Measurements from ENCODE around the gene PPP6R3. TPM values are rescaled to one million over a fixed set of nuclear protein-coding genes. Genes with fewer than 3 reads are reported as not detected.

The PPP6R3 gene
- total RNA-seq, 3 donors from 2014 or later (not counting 1 experiment from before 2014, with no cell fraction given), result 148 to 176 (median 149) TPM

GRCh38 chr11:68440224-68440623 lies 20.3 kb upstream of the PPP6R3 start:
- Histone ChIP-seq H3K4me1 (ENCODE audit: control insufficient read depth, insufficient read depth, low read length) (no peaks in the 10 kb centered on the region), H3K27me3 (ENCODE audit: control insufficient read depth, insufficient read depth, low read length) (no peaks in the 10 kb centered on the region), H3K36me3 (ENCODE audit: control insufficient read depth, insufficient read depth, low read length) (no peaks in the 10 kb centered on the region), H3K27ac (ENCODE audit: low read length) (no peak overlapping the region), H3K4me3 (ENCODE audit: low read length) (no peak overlapping the region), H3K9me3 (ENCODE audit: control insufficient read depth, insufficient read depth, low read length) (no peaks in the 10 kb centered on the region)
- H3K27ac Mint-ChIP-seq, result no peak overlapping the region
- no peak overlapping the region for H3K4me3 Mint-ChIP-seq
- ATAC-seq (no peak), DNase-seq (no peak)
- H3K9me3 Mint-ChIP-seq, result no peaks in the 10 kb centered on the region
- H3K27me3 Mint-ChIP-seq (ENCODE audit: low read depth in 2 of 2), result no peaks in the 10 kb centered on the region
- TF ChIP-seq, protein P1, sequence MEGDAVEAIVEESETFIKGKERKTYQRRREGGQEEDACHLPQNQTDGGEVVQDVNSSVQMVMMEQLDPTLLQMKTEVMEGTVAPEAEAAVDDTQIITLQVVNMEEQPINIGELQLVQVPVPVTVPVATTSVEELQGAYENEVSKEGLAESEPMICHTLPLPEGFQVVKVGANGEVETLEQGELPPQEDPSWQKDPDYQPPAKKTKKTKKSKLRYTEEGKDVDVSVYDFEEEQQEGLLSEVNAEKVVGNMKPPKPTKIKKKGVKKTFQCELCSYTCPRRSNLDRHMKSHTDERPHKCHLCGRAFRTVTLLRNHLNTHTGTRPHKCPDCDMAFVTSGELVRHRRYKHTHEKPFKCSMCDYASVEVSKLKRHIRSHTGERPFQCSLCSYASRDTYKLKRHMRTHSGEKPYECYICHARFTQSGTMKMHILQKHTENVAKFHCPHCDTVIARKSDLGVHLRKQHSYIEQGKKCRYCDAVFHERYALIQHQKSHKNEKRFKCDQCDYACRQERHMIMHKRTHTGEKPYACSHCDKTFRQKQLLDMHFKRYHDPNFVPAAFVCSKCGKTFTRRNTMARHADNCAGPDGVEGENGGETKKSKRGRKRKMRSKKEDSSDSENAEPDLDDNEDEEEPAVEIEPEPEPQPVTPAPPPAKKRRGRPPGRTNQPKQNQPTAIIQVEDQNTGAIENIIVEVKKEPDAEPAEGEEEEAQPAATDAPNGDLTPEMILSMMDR (IDR thresholded peaks at IDR 0.05), result no peak
- H3K4me1 Mint-ChIP-seq, result no peaks in the 10 kb centered on the region
- intact Hi-C loops (cut with micrococcal nuclease), result no loop called here
- no peaks in the 10 kb centered on the region for H3K36me3 Mint-ChIP-seq
- WGBS (ENCODE audit: insufficient coverage), result 84% methylated on average over 8 of the region's 8 CpGs

DNA sequence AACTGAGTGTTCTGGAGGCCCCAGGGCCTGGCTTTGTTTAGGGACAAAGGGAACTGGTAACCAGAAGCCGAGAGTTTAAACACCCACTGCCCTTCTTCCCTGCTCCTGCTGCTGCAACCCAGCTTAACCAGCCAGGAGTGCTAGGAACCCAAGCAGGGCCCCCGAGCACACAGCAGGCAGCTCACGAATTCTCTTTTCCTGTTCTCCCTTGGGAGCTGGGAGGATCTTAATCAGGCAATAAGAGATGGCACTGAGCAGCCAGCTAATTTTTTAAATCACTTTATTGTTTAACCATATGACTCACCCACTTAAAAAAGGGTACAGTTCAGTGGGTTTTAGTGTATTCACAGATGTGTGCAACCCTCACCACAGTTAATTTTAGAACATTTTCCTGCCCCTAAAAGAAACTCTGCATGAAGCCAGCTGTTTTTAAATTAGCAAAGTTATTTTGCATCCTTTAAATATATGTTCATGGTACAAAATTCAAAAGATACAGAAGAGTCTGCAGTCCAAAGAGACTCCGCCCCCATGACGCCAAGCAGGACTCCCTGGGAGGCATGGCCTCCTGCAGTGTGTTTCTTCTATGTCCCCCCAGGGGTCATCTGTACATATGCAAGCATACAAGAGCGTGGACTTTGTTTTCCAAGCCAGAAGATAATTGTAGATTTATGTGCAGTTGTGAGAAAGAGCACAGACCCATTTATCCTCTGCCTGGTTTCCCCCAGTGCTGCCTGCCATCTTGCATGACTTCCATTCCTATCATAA lies 18.9 kb upstream of the PPP6R3 start:
- H3K4me3 Mint-ChIP-seq, result no peak overlapping the region
- H3K27me3 ChIP-seq (ENCODE audit: control insufficient read depth, insufficient read depth, low read length), result no peaks in the 10 kb centered on the region
- ATAC-seq (no peak), DNase-seq (no peak)
- H3K4me3 ChIP-seq (ENCODE audit: low read length), result no peak overlapping the region
- TF ChIP-seq, protein P1 (IDR thresholded peaks at IDR 0.05), result no peak
- H3K27me3 Mint-ChIP-seq (ENCODE audit: low read depth in 2 of 2), result no peaks in the 10 kb centered on the region
- H3K27ac ChIP-seq (ENCODE audit: low read length), result no peak overlapping the region
- H3K9me3 Mint-ChIP-seq, result no peaks in the 10 kb centered on the region
- no peaks in the 10 kb centered on the region for H3K4me1 ChIP-seq (ENCODE audit: control insufficient read depth, insufficient read depth, low read length)
- no peaks in the 10 kb centered on the region for H3K9me3 ChIP-seq (ENCODE audit: control insufficient read depth, insufficient read depth, low read length)
- H3K36me3 ChIP-seq (ENCODE audit: control insufficient read depth, insufficient read depth, low read length), result no peaks in the 10 kb centered on the region
- H3K27ac Mint-ChIP-seq, result no peak overlapping the region
- 71% methylated on average over 6 of the region's 6 CpGs for WGBS (ENCODE audit: insufficient coverage)
- no peaks in the 10 kb centered on the region for H3K4me1 Mint-ChIP-seq
- no peaks in the 10 kb centered on the region for H3K36me3 Mint-ChIP-seq
- intact Hi-C loops (cut with micrococcal nuclease), result no loop called here

- no peaks in the 10 kb centered on the region for H3K36me3 ChIP-seq (ENCODE audit: control insufficient read depth, insufficient read depth, low read length)
- H3K27me3 Mint-ChIP-seq (ENCODE audit: low read depth in 2 of 2), result no peaks in the 10 kb centered on the region
- TF ChIP-seq, protein P1 (IDR thresholded peaks at IDR 0.05), result no peak
- H3K4me1 Mint-ChIP-seq, result peaks cover under 1 to 4% of the 10 kb centered on the region in 2 donors
- ATAC-seq (no peak), DNase-seq (no peak)
- H3K4me3 Mint-ChIP-seq, result no peak overlapping the region
- no peak overlapping the region for H3K4me3 ChIP-seq (ENCODE audit: low read length)
- H3K9me3 Mint-ChIP-seq, result no peaks in the 10 kb centered on the region
- no peak overlapping the region for H3K27ac Mint-ChIP-seq
- H3K9me3 ChIP-seq (ENCODE audit: control insufficient read depth, insufficient read depth, low read length), result no peaks in the 10 kb centered on the region
- H3K27me3 ChIP-seq (ENCODE audit: control insufficient read depth, insufficient read depth, low read length), result no peaks in the 10 kb centered on the region
- WGBS (ENCODE audit: insufficient coverage), result 96% methylated on average over 10 of the region's 10 CpGs
- no peaks in the 10 kb centered on the region for H3K36me3 Mint-ChIP-seq
- peaks cover 6% of the 10 kb centered on the region for H3K4me1 ChIP-seq (ENCODE audit: control insufficient read depth, insufficient read depth, low read length)
- no peak overlapping the region for H3K27ac ChIP-seq (ENCODE audit: low read length)
- intact Hi-C loops (cut with micrococcal nuclease), result no loop called here
Measured at GRCh38 chr11:68442433-68442832, 18.1 kb upstream of the PPP6R3 start.

- intact Hi-C loops (cut with micrococcal nuclease), result no loop called here
- H3K9me3 ChIP-seq (ENCODE audit: control insufficient read depth, insufficient read depth, low read length), result no peaks in the 10 kb centered on the region
- no peaks in the 10 kb centered on the region for H3K36me3 ChIP-seq (ENCODE audit: control insufficient read depth, insufficient read depth, low read length)
- H3K27me3 ChIP-seq (ENCODE audit: control insufficient read depth, insufficient read depth, low read length), result no peaks in the 10 kb centered on the region
- H3K4me3 Mint-ChIP-seq, result no peak overlapping the region
- no peaks in the 10 kb centered on the region for H3K27me3 Mint-ChIP-seq (ENCODE audit: low read depth in 2 of 2)
- TF ChIP-seq, protein P1 (IDR thresholded peaks at IDR 0.05), result no peak
- DNase-seq (no peak), ATAC-seq (no peak)
- 98% methylated on average over 5 of the region's 6 CpGs for WGBS (ENCODE audit: insufficient coverage)
- no peaks in the 10 kb centered on the region for H3K36me3 Mint-ChIP-seq
- peaks cover 8% of the 10 kb centered on the region for H3K4me1 ChIP-seq (ENCODE audit: control insufficient read depth, insufficient read depth, low read length)
- no peak overlapping the region for H3K4me3 ChIP-seq (ENCODE audit: low read length)
- no peak overlapping the region for H3K27ac Mint-ChIP-seq
- no peaks in the 10 kb centered on the region for H3K9me3 Mint-ChIP-seq
- peaks cover 4 to 7% of the 10 kb centered on the region in 2 donors for H3K4me1 Mint-ChIP-seq
- no peak overlapping the region for H3K27ac ChIP-seq (ENCODE audit: low read length)
Measured at GRCh38 chr11:68444566-68444965, 16.0 kb upstream of the PPP6R3 start.
